ENCODE results near the gene PLXNA4.

Gene PLXNA4

DNA sequence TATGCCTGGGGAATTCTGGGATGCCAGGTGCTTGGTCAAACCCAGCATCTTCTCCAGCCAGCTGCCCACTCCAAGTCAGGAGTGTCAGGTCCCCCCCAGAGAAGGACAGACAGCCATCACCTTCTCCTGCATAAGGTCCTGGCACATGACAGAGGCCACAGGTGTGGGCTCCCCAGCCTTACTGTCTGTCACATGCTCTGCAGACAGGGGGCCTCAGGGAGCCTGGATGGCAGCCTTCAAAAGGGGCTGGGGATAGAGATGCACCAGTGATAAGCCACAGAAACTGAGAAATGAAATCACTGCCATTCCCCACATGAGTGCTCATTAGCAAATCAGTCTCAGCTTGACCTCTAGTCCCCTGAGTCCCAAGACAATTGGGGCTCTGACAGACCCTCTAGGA, 72.9 kb downstream of the PLXNA4 start:
- no peak for DNase-seq (ENCODE audit: low spot score)

DNA sequence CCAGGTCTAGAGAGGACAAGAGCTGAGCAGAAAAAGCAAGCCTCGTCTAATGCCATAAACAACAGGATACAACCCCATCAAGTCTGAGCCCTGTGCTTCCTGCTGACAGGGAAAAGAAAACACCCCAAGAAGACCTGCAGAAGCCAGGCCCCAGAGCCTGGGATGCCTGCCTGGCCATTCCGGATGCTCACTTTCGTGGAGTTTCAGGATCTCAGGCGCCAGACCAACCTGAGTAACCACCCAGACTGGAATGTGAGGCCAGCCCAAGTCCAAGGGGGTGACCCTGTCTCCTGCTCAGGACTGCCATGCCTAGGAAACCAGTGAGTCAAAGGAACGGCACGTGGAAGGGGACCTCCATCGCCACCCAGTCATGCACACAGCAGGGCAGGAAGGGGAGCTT, 74.3 kb downstream of the PLXNA4 start:
- no peak for DNase-seq (ENCODE audit: low spot score)

DNA sequence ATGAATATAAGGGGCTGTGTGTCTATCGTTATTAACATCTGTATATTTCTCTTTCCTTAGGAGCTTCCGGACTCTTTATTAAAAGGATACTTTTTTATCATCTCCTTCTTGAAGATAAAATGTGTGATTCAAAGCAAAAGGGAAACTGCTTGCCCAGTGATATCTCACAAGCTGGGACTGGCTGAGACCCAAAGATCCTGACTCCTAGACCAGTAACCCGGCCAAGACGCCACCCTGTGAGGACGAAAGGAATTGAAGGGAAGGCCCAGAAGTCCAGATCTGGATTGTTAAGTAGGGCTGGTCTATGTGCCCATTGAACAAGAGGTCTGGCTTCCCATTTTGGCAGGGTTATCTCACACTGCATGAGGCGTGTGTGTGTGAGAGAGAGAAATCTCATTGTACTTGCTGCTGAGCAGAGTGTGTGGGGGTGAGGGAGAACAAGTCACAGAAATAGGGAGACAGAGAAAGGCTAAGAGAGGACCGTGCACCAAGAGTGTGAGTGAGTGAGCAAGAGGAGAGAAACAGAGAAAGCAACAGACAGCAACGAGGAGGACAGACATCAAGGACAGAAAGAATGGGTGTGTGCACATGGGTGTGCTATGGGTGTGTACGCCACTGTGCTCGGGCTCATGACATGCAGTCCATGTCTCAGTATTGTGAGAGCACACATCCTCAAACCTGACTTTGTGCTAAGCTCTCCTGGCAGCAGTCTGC, 75.4 kb downstream of the PLXNA4 start:
- no peak for DNase-seq (ENCODE audit: low spot score)

DNA sequence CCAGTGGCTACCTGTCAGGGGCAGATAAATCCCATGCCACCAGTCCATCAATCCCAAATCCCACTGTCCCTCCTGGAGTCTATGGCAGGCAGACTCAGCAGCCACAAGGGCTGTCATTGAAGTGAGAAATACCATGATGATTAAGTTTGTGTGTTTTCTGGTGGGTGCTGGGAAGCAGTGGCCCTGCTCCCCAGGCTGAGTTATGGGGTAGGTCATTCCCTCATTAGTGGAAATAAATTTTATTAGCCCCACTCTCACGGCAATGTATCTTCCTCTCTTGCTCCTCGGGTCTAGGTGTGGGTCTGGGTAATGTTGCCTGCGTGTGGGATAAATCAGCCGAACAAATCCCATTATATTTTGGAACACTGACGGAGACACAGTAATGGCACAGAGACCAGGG, 76.8 kb downstream of the PLXNA4 start:
- no peak for DNase-seq (ENCODE audit: low spot score)

DNA sequence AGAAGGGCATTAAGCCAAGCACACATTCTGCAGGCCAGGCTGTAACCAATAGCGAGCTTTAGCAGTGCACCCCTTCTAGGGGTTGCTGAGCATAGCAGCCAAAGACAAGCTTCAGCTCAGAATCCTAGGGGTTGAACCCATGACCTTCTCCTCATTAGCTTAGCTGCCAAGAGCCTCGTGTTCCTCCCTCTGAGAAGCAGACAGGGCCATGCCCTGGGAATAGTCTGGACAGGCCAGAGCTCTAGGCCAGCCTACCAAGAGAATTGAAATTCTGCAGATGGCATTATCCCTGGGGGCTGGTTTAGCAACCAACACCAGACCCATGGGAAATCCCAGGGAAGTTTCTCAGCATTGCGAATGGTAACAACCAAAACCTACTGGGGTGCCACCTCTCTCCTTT, 77.2 kb downstream of the PLXNA4 start:
- no peak for DNase-seq (ENCODE audit: low spot score)

DNA sequence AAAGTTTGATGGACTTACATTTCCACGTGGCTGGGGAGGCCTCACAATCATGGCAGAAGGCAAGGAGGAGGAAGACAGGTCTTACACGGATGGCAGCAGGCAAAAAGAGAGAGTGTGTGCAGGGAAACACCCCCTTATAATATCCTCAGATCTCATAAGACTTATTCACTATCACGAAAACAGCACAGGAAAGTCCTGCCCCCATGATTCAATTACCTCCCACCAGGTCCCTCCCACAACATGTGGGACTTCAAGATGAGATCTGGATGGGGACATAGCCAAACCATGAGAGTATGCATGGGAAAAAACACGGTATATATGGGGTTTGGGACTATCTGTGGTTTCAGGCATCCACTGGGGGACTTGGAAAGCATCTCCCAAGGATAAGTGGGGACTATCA, 78.0 kb downstream of the PLXNA4 start:
- no peak for DNase-seq (ENCODE audit: low spot score)

DNA sequence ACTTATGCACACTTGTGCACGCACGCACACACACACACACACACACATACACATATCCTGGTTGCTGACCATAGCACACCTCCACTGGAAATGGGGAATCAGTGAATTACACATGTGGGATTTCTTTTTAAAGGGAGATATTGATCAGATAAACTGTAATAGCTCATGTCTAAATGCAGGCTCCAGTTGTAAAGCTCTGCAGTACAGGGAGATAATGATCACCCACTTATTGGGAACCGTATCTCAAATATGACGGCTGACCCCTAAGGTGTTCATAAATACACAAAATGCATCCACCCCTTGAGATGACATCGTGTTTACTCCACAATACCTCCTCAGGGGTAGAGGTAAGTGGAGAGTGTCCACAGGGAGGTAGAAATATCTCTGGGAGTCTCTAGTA, 79.2 kb downstream of the PLXNA4 start:
- DNase-seq (ENCODE audit: low spot score), result no peak

DNA sequence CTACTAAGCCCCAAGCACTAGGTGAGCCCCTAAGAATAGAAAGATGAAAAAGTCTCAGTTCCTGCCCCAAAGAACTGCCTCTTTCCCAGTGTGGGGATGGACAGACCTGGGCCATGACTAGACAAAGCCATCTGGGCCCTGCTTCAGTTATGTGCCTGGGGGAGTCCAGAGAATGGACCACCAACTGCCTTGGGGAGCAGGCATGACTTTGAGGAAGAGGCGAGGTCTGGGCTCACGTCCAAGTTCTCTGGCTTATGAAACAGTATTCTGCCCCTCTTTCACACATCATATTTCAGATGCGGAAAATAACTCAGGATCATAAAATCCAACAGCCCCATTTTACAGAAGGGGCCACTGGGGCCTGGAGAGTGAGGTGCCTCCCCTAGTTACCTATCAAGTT, 80.3 kb downstream of the PLXNA4 start:
- no peak for DNase-seq (ENCODE audit: low spot score)

DNA sequence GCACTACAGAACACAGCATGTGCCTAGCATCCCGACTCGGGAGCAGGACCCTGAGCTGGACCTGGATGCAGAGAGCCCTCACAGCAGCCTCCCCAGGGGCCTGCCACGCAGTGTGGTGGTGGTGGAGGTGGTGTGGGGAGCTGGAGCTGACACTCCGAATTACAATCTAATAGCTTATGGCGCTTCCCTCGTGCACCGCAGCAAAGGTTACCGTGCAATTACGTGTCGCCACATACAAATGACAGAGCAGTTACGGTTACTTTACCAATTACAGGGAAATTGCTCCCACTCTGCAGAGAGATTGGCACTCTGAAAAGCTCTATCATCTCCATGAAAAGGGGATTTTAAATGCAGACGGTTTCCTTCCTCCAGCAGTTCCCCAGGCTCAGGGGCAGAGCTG, 81.8 kb downstream of the PLXNA4 start:
- no peak for DNase-seq (ENCODE audit: low spot score)

DNA sequence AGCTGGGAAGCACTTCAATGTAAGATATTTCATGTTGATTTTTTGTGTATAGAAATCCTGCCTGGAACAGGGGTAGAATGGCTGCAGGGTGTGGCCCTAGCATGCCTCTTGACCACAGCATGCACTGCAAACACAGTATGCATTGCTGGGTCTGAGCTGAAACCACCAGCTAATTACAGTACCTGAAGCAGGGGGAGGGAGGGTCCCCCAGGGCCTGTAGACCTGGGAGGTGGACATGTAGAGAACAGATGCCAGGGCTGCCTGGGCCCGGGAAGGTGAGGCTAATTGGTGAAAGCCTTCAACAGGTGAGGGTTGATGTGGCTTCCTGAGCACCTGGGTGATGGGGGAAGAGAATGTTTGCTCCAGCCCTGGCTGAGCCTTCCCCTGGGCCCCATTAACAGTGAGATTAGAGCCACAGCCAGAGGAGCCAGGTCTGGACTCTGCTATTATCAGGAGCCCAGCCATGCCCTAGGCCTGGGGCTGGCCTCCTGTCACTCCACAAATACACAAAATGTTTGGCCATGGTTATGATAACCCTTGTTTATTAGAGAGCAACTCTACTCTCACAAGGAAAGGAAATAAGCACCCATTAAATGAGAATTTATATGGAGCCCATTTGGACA, 83.3 kb downstream of the PLXNA4 start:
- DNase-seq (ENCODE audit: low spot score), result no peak

DNA sequence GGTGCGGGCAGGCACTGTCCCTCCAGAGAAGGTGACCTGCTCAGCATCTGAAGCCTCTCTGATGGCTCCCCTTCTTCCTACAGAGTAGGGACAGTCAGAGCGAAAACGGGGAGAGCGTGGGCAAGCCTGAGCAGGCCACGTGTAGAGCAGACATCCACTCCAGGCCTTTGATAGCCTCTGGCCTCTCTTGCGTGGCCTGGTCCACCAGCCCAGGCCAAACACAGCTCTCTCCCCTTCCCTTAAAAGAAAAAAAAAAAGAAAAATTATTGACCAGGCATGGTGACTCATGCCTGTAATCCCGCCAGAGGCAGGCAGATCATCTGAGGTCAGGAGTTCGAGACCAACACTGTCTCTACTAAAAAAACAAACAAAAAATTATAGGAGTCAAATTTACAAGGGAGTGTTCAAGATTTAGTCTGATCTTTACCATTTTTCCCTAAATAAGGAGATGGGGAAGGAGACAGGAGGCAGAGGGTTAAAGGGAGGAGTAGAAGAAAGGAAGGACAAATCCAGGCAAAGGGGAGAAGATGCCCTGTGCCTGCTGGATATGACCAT, 84.8 kb downstream of the PLXNA4 start:
- DNase-seq (ENCODE audit: low spot score), result no peak

DNA sequence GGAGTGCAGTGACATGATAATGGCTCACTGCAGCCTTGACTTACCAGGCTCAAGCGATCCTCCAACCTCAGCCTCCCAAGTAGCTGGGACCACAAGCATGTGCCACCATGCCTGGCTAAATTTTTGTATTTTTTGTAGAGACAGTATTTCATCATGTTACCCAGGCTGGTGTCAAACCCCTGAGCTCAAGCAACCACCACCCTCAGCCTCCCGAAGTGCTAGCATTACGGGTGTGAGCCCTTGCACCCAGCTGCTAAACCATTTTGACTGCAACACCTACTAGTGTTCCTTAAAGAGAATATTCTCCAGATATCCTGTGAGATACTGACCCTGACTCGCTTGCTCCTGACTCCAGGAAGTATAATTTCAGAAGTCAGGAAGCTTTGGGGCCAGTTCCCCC, 85.8 kb downstream of the PLXNA4 start:
- no peak for DNase-seq (ENCODE audit: low spot score)

DNA sequence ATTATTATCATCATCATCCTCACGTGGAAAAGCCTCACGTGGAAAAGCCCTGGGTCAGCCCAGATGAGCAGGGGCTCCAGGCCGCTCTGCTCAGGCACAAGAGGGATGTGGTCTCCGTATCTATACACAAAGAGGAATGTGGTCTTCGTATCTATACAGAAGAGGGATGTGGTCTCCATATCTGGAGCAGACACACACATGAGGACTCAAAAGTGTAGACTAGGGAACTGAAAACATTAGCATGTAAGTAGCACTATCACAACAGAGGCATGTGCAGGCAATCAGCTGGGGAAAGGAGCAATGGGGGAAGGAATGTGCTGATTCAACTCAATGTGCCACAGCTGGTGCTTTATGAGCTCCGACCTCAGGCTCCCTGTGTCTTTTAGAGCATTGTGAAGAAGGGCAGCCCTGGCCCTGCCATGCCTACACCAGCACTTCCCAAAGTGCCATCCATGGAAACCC, 86.5 kb downstream of the PLXNA4 start:
- DNase-seq (ENCODE audit: low spot score), result no peak

DNA sequence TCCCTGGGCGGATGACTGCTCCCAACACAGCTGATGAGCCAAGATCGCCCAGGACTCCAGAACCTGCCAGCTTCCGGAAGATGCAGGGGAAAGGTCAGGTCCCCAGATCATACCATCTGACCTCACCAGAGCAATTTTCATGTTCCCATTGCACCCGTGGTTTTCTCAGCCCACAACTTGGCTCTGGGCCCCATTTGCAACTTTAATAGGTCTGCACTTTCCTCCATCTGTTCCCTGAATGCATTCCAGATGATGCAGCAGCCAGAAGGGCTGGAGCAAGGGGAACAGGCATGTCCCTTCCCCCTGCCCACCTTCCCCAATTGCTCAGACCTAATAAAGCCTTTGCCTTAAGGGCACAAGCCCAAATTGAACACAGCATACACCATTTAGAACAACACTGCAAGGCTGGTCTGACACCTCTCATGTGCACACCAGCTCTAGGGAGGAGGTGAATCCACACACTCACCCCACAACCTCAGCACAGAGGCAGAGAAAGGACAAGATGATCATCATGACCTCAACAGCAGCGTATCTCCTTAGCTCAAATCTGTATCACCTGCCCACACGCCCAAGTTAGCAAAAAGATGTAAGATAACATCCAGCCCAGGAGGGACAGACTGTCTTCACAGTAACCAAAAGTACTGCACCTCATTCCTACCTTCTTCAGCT, 87.5 kb downstream of the PLXNA4 start:
- DNase-seq (ENCODE audit: low spot score), result no peak

DNA sequence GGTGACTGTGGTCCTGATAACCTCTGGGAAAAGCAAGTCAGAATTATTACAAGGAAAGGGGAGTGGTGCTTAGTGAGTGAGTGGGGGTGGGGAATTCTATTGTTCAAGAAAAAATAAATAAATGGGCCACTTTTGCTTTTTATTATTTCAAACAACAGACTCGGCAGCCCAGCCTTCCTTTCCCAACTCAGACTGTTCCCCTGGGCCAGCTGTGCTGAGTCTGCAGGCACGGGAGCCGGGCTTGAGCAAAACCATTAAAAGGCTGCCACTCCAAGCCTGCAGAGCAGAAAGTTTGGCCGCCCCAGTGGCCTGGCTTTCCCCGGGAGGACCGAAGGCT, 90.0 kb downstream of the PLXNA4 start:
- DNase-seq (ENCODE audit: low spot score), result no peak

DNA sequence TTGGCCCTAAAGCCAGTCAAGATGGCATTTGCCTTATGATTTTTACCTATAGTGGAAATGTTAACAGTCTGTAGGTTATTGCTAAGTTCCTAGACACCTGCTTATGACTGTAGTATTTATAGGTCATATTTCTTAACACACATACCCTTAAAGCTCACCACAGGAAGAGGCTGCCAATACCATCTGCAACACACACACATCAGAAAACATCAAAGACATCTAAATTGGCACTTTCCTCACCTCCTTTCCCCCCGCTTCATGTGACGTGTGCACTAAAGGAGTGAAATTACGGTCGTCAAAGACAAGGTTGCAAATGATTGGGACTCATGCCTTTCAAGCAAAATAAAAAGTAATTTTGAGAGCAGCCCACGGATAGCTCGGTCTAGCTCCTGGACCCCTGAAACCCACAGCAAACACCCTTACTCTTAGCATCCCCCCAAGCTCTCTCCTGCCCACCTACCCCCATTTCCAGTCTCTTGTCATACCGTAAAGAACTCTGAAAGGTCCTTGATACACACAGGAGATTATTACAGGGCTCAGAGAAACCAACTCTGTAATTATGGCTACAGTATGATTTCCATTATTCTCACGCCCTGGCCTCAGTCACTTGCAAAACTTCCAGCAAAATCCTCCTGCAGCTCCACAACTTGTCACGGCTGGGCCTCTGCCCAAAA, 90.5 kb downstream of the PLXNA4 start:
- peak; percentile 54 for DNase-seq (ENCODE audit: low spot score)

DNA sequence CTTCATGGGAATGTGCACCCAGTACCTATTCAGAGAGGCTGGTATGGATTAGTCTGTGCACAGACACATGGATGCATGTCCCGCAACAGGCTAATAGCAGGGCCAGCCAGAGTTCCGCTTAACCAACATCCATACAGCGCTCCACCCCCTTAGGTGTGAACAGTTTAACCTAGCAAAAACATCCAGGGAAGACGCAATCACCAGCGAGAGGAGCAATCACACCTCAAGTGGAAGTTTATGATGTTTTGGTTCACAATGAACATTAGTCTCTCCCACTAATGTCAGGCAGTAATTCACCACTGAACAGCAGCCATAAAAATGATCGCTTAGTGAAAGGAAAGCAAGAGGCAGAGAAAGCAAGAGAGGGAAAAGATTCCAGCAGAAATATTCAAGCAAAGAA, 91.1 kb downstream of the PLXNA4 start:
- DNase-seq (ENCODE audit: low spot score), result no peak

DNA sequence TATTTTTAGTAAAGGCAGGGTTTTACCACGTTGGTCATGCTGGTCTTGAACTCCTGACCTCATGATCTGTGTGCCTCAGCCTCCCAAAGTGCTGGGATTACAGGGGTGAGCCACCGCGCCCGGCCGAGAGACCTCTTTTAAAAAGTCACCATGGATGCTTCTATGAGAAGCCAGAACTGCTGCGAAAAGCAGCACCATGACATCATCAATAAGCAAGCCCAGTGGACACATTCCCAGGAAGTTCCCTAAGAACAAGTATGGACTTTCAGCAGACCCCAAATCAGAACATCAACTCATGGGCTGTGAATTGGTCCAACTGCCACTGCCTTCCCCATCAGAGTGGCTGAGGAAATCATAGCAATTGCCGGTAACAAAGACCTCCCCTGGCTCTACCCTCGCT, 93.4 kb downstream of the PLXNA4 start:
- no peak for DNase-seq (ENCODE audit: low spot score)

DNA sequence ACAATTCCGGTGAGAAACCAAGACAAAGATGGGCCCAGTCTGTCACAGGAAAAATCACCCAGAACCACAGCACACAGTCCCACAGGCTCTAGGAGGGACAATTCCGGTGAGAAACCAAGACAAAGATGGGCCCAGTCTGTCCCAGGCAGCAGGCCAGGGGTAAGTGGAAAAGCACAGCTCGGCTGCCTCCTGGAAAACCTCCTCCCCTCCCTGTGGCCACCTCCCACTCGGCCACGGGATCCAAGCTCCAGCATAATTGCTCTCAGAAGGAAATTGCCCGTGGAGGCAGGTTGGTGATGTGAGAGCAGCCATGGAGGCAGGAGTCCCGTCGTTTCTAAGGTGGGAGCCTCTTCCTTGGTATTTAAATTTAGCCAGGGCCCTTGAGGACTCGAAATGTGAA, 95.7 kb downstream of the PLXNA4 start:
- DNase-seq (ENCODE audit: low spot score), result no peak

DNA sequence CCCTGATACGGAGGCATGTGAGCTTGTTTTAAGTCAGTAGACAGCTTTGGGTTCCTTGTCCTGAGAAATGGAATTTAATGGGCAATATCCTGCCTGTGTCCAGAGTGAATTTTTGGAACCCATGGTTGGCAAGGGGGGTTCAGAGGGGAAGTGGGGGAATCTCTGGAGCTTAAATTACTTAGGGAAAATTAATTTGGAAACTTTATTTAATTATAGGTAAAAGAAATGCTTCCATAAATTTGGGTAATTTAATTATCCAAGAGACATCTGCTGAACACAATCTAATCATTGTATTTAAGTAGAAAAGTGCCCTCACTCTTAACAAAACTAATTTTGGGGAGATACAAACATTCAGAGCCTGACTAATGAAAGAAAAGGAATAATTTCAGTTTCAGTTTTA, 99.7 kb downstream of the PLXNA4 start:
- no peak for DNase-seq (ENCODE audit: low spot score)

DNA sequence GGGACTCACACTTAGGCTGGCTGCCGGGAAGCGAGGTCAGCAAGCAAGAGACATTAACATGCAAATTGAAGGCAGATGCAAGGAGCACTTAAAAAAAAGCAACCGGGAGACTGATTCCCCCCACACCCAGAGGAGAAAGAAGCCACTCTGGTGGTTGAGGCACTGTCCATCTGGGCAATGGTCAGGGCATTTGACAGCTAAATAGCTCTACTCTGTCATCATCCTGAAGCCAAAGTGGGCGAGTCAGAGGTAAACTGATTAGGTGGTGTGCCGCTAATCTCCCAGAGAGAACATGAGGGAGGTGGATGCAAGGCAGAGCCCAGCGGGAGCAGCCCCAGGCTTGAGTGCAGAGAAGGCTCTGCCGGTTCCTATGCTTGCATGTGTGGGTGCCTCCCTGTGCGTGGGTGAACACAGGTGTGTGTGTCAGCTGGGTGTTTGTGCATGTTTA, 100.6 kb downstream of the PLXNA4 start:
- no peak for DNase-seq (ENCODE audit: low spot score)

DNA sequence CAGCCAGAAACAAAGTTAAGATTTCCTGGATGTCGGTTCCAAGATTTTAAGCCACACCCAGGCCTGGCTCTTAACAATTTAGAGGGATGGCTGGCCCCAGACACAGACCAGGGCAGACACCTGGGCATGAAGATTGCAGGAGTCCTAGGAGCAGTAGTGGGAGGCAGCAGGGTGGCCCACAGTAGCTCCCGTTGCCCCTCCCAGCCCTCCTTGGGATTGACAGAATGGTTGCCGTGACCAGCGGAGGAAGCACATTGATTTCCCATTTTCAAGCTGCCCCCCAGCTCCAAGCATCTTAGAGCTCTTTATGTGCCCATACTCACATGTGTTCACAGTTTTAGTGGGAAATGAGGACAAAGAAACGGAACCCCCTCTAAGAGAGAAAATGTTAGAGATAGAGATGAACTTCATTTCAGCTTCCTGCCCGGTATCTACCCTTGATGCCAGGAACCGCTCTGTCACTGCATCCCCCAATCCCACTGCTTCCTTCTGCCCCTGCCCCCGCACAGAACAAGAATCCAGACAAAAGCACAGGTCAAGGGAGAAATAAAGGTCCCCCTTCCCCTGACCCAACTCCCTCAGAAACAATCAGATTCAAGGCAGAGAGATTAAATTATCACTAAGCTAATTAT, 101.1 kb downstream of the PLXNA4 start:
- no peak for DNase-seq (ENCODE audit: low spot score)
